ENCODE results near the gene SPSB3.

- TF ChIP-seq CTCF (IDR thresholded peaks at IDR 0.05; ENCODE audit: low read depth, low read length, missing input control): no peak
- TF ChIP-seq RXRA (IDR thresholded peaks at IDR 0.05): no peak
- TF ChIP-seq SP1 (IDR thresholded peaks at IDR 0.05): no peak
Measured at GRCh38 chr16:1789643-1790045, 7.3 kb upstream of the SPSB3 start.

All from liver (tissue), 3 donors.